ENCODE data around the gene BTG1.

GRCh38 chr12:92156139-92156538 lies 10.5 kb upstream of the BTG1 start:
- TF ChIP-seq CTCF (IDR thresholded peaks at IDR 0.05) = no peak
- TF ChIP-seq POLR2A (IDR thresholded peaks at IDR 0.05) = no peak
